OCI-LY7 (cell line): ENCODE results near the gene HDGFL2. TPM values are rescaled to one million over a fixed set of nuclear protein-coding genes. Genes with fewer than 3 reads are reported as not detected.

Experiments used
- BruUV-seq: library from RNA; stranded (reverse); fragments of 400-500 nt; replicated peaks from 2 replicates; lab custom pipeline; 2021; lab: Mats Ljungman, UMichigan
- CTCF ChIA-PET: fragments of 300-600 bp; sonication (Branson Sonifier 250); formaldehyde crosslinking; loops from one replicate; lab custom pipeline; 2022; ENCODE audit warnings: antibody characterized with exemption; ENCODE audit not compliant: unreplicated experiment; lab: Charles Lee
- POLR2A ChIA-PET: fragments of 300-600 bp; sonication (Branson Sonifier 250); formaldehyde crosslinking; loops from one replicate; lab custom pipeline; 2022; ENCODE audit warnings: antibody characterized with exemption; lab: Charles Lee
- DNase-seq: peaks from one replicate; pipeline ENCODE4 v3.0.0-alpha.2; 2015; ENCODE audit warnings: low spot score
- H2AFZ ChIP-seq: fragments of 200-600 bp; sonication (generic), shearing (Covaris generic); 2 replicates; pipeline ENCODE4 v1.6.1; 2014; ENCODE audit warnings: mild to moderate bottlenecking, antibody characterized with exemption, low read length, moderate library complexity
- H3K27ac ChIP-seq: fragments of 200-600 bp; sonication (generic); 2 replicates; pipeline ENCODE4 v1.5.1; 2014; ENCODE audit warnings: mixed run types, low read depth, mild to moderate bottlenecking, moderate library complexity, low read length, inconsistent platforms; ENCODE audit not compliant: poor library complexity, severe bottlenecking
- H3K36me3 ChIP-seq: fragments of 200-600 bp; sonication (generic); 2 replicates; pipeline ENCODE4 v1.6.1; 2014; ENCODE audit warnings: mild to moderate bottlenecking, antibody characterized with exemption, low read length, moderate library complexity, mixed read lengths; ENCODE audit not compliant: insufficient read depth
- H3K4me1 ChIP-seq: fragments of 200-600 bp; sonication (generic); 2 replicates; pipeline ENCODE4 v1.5.1; 2014; ENCODE audit warnings: mild to moderate bottlenecking, low read length; ENCODE audit not compliant: insufficient read depth, poor library complexity, severe bottlenecking
- H3K4me2 ChIP-seq: fragments of 200-600 bp; sonication (generic); 2 replicates; pipeline ENCODE4 v1.6.1; 2014; ENCODE audit warnings: mild to moderate bottlenecking, low read length
- H3K4me3 ChIP-seq: fragments of 200-600 bp; sonication (generic); 2 replicates; pipeline ENCODE4 v1.5.1; 2014; ENCODE audit warnings: mild to moderate bottlenecking, low read depth, low read length; ENCODE audit not compliant: poor library complexity, severe bottlenecking
- H3K79me2 ChIP-seq: fragments of 200-600 bp; sonication (generic); 2 replicates; pipeline ENCODE4 v1.6.1; 2016; ENCODE audit warnings: low read depth, mild to moderate bottlenecking, low read length, moderate library complexity, mixed read lengths; ENCODE audit not compliant: insufficient read depth
- H3K9me2 ChIP-seq: fragments of 200-600 bp; sonication (generic); 2 replicates; pipeline ENCODE4 v1.6.1; 2016; ENCODE audit warnings: mild to moderate bottlenecking, low read length, mixed read lengths; ENCODE audit not compliant: insufficient read depth
- H3K9me3 ChIP-seq: fragments of 200-600 bp; sonication (generic); 2 replicates; pipeline ENCODE4 v1.6.1; 2014; ENCODE audit warnings: mild to moderate bottlenecking, mixed run types, low read length, mixed read lengths
- H4K20me1 ChIP-seq: fragments of 200-600 bp; sonication (generic); 2 replicates; pipeline ENCODE4 v1.6.1; 2014; ENCODE audit warnings: mild to moderate bottlenecking, antibody characterized with exemption, low read length, moderate library complexity, mixed read lengths; ENCODE audit not compliant: insufficient read depth
- EZH2phosphoT487 ChIP-seq: fragments of 200-600 bp; sonication (generic); IDR thresholded peaks from 2 replicates; pipeline ENCODE4 v1.6.1; 2018; ENCODE audit warnings: low read depth, borderline replicate concordance, mild to moderate bottlenecking, mixed run types, antibody characterized with exemption, low read length, moderate library complexity, mixed read lengths
- intact Hi-C: fragments of 100-400 bp; cut with micrococcal nuclease; formaldehyde crosslinking; loops from one replicate; pipeline ENCODE4 v1.10.0; 2022; ENCODE audit not compliant: unreplicated experiment
- total RNA-seq, 2 experiments: library from RNA; depleted of rRNA in 1 of 2; stranded (reverse); fragments of >200 nt in 1 of 2; shearing (Covaris generic) in 1 of 2; gene quantifications; 2 replicates each; pipeline ENCODE4 v1.2.3, GENCODE V29; 2014 to 2022
- TF ChIP-seq, protein P1 (sequence below): fragments of 200-600 bp; sonication (generic); conservative IDR thresholded peaks from 2 replicates; pipeline ENCODE4 v1.5.1; 2014; ENCODE audit warnings: mild to moderate bottlenecking, antibody characterized with exemption, low read length, moderate library complexity, mixed read lengths

The HDGFL2 gene
- total RNA-seq, 2 experiments from 2014 or later, result 54.5 to 85.9 TPM

DNA sequence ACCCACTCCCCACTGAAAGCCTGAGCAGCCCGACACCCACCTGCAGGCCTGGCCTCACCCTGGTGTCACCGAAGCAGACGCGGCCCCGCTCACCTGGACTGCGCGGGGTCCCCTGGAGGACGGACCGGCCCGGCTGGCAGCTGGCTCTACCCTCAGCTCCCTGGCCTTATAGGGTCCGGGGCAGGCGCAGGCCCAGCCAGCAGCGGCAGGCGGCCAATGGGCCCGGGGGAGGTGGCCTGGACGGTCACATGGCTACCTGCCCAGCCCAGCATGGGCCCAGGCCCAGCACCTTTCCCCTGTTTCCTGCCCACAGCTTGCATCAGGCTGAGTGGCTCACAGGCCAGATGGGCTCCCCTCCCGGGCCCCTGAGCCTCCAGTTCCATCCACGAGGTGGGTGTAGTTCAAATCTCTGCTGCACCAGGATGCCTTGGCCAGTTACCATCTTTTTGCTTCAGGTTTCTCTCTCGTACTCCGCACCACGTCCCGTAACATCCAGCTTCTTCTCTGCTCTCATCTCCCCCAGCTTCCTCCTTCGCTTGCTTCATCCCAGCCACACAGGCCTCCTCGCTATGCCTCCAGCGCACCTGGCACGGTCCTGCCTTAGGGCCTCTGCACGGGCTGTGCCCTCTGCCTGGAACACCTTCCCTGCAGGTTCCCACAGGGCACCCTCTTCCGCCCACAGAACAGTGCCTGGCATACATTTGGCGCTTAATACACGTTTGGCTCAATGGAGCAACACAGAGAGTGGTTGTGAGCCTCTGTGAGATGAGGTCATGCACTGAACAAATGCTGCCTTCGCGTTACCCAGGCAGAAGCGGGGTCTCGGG lies 46.5 kb downstream of the HDGFL2 start, which contains the start of gene PLIN4:
Gene PLIN4 (minus strand): TSS at position 142 of the 827 bp plus-strand sequence. CDS start 214 bp downstream, outside the sequence.
- Histone ChIP-seq H3K4me2 (no peak within 1 kb of the TSS), H3K4me3 (no peak within 1 kb of the TSS), H3K36me3 (no peaks in the 10 kb centered on the region), H3K4me1 (no peaks in the 10 kb centered on the region), H4K20me1 (no peaks in the 10 kb centered on the region), H3K79me2 (no peaks in the 10 kb centered on the region), H2AFZ (no peak within 1 kb of the TSS), H3K9me2 (no peaks in the 10 kb centered on the region), H3K27ac (no peak within 1 kb of the TSS), H3K9me3 (no peaks in the 10 kb centered on the region)
- POLR2A ChIA-PET, result no interaction called here
- BruUV-seq, result no TSS peak
- CTCF ChIA-PET, result no interaction called here
- no peak for DNase-seq
- TF ChIP-seq, protein P1, sequence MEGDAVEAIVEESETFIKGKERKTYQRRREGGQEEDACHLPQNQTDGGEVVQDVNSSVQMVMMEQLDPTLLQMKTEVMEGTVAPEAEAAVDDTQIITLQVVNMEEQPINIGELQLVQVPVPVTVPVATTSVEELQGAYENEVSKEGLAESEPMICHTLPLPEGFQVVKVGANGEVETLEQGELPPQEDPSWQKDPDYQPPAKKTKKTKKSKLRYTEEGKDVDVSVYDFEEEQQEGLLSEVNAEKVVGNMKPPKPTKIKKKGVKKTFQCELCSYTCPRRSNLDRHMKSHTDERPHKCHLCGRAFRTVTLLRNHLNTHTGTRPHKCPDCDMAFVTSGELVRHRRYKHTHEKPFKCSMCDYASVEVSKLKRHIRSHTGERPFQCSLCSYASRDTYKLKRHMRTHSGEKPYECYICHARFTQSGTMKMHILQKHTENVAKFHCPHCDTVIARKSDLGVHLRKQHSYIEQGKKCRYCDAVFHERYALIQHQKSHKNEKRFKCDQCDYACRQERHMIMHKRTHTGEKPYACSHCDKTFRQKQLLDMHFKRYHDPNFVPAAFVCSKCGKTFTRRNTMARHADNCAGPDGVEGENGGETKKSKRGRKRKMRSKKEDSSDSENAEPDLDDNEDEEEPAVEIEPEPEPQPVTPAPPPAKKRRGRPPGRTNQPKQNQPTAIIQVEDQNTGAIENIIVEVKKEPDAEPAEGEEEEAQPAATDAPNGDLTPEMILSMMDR, result no peak
- TF ChIP-seq EZH2phosphoT487, result no peak
- intact Hi-C loops, result no loop called here

DNA sequence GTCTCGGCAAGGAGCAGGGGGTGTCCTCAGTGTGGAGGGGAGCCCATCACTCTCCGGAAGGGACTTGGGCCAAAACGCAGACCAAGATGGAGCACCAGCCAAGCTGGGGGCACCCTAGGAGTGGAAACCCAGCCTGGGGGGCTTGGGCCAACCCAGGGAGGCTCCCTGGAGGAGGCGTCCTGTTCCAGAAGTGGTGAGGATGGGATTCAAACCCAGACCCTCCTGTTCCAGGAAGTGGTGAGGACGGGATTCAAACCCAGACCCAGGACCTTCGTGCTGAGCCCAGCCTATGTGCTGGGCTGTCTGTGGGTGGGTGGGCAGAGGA lies 47.0 kb downstream of the HDGFL2 start:
- POLR2A ChIA-PET, result no interaction called here

More for the DNA sequence above, 47.0 kb downstream of the HDGFL2 start:
- no peak overlapping the region for H3K4me2 ChIP-seq
- intact Hi-C loops, result no loop called here
- no peaks in the 10 kb centered on the region for H4K20me1 ChIP-seq
- no peaks in the 10 kb centered on the region for H3K9me3 ChIP-seq
- no peaks in the 10 kb centered on the region for H3K4me1 ChIP-seq
- H3K9me2 ChIP-seq, result no peaks in the 10 kb centered on the region
- H3K79me2 ChIP-seq, result no peaks in the 10 kb centered on the region
- no peak for DNase-seq
- no peak overlapping the region for H3K27ac ChIP-seq
- CTCF ChIA-PET, result no interaction called here
- BruUV-seq, result no TSS peak
- H2AFZ ChIP-seq, result no peak overlapping the region
- TF ChIP-seq, protein P1, result no peak
- TF ChIP-seq EZH2phosphoT487, result no peak
- H3K36me3 ChIP-seq, result no peaks in the 10 kb centered on the region
- H3K4me3 ChIP-seq, result no peak overlapping the region
